OCI-LY3 (cell line): ENCODE measurements around the gene MOB3C.

ENCODE experiments used
- H2AFZ ChIP-seq: fragments of 200-600, 300-600 bp; shearing (Covaris generic); 2 replicates; pipeline ENCODE4 v1.6.0; 2014; ENCODE audit warnings: antibody characterized with exemption, low read depth, low read length
- H3K27ac ChIP-seq: fragments of 200-600, 300-600 bp; sonication (generic); 2 replicates; pipeline ENCODE4 v1.5.1; 2014; ENCODE audit warnings: mild to moderate bottlenecking, low read length, moderate library complexity, mixed read lengths
- H3K27me3 ChIP-seq: fragments of 200-600, 300-600 bp; sonication (generic); 2 replicates; pipeline ENCODE4 v1.6.1; 2014; ENCODE audit warnings: low read depth, low read length, mixed read lengths
- H3K36me3 ChIP-seq: fragments of 200-600, 300-600 bp; sonication (generic); replicated peaks from 2 replicates; pipeline ENCODE3; 2014; ENCODE audit warnings: low read depth, low read length, mixed read lengths
- H3K4me1 ChIP-seq: fragments of 300-600, 200-600 bp; sonication (generic); 2 replicates; pipeline ENCODE4 v1.6.1; 2014; ENCODE audit warnings: low read length, mixed read lengths
- H3K4me2 ChIP-seq: fragments of 200-600, 300-600 bp; sonication (generic); 2 replicates; pipeline ENCODE4 v1.6.1; 2014; ENCODE audit warnings: low read length, mixed read lengths
- H3K4me3 ChIP-seq: fragments of 300-600, 200-600 bp; sonication (generic); 2 replicates; pipeline ENCODE4 v1.5.1; 2014; ENCODE audit warnings: antibody characterized with exemption, mild to moderate bottlenecking, low read length, moderate library complexity
- H3K79me2 ChIP-seq: fragments of 300-600, 200-600 bp; shearing (Covaris generic); 2 replicates; pipeline ENCODE4 v1.6.1; 2014; ENCODE audit warnings: mild to moderate bottlenecking, low read length, mixed read lengths
- H3K9ac ChIP-seq: fragments of 300-600, 200-600 bp; shearing (Covaris generic); 2 replicates; pipeline ENCODE4 v1.6.0; 2014; ENCODE audit warnings: mild to moderate bottlenecking, low read length, moderate library complexity
- H3K9me3 ChIP-seq: fragments of 200-600, 300-600 bp; shearing (Covaris generic); 2 replicates; pipeline ENCODE4 v1.6.1; 2014; ENCODE audit warnings: low read length, mixed read lengths; ENCODE audit not compliant: insufficient read depth
- H4K20me1 ChIP-seq: fragments of 200-600, 300-600 bp; sonication (generic); 2 replicates; pipeline ENCODE4 v1.6.1; 2016; ENCODE audit warnings: low read length, mixed read lengths; ENCODE audit not compliant: insufficient read depth
- EZH2phosphoT487 ChIP-seq: fragments of 200-600 bp; shearing (Covaris generic); IDR thresholded peaks from 2 replicates; pipeline ENCODE4 v1.6.1; 2018; ENCODE audit warnings: antibody characterized with exemption, mixed run types, low read depth
- TF ChIP-seq, protein P1 (sequence below): fragments of 200-600, 300-600 bp; sonication (generic); IDR thresholded peaks from 2 replicates; pipeline ENCODE4 v1.5.1; 2014; ENCODE audit warnings: antibody characterized with exemption, low read length, low read depth

Gene MOB3C

DNA sequence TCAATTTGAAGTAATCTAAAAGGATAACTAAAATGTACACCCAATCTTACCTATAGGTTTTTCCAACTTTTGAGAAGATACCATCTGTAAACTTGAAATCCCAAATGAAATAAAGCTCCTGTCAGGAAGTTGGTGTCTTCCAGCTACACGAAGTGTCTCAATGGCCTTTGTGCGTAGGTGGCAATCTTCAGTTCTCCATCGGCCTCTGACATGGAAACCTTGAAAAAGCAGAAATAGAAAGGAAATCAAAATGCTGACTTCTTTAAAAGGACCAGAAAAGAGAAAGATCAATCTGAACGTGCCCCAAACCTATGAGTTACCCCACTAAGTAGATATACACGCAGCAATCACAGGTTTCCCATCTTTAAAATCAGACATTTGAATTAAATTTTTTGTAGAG lies 22.5 kb downstream of the MOB3C start:
- no peak overlapping the region for H3K4me3 ChIP-seq
- TF ChIP-seq EZH2phosphoT487: no peak
- TF ChIP-seq, protein P1, sequence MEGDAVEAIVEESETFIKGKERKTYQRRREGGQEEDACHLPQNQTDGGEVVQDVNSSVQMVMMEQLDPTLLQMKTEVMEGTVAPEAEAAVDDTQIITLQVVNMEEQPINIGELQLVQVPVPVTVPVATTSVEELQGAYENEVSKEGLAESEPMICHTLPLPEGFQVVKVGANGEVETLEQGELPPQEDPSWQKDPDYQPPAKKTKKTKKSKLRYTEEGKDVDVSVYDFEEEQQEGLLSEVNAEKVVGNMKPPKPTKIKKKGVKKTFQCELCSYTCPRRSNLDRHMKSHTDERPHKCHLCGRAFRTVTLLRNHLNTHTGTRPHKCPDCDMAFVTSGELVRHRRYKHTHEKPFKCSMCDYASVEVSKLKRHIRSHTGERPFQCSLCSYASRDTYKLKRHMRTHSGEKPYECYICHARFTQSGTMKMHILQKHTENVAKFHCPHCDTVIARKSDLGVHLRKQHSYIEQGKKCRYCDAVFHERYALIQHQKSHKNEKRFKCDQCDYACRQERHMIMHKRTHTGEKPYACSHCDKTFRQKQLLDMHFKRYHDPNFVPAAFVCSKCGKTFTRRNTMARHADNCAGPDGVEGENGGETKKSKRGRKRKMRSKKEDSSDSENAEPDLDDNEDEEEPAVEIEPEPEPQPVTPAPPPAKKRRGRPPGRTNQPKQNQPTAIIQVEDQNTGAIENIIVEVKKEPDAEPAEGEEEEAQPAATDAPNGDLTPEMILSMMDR: no peak

DNA sequence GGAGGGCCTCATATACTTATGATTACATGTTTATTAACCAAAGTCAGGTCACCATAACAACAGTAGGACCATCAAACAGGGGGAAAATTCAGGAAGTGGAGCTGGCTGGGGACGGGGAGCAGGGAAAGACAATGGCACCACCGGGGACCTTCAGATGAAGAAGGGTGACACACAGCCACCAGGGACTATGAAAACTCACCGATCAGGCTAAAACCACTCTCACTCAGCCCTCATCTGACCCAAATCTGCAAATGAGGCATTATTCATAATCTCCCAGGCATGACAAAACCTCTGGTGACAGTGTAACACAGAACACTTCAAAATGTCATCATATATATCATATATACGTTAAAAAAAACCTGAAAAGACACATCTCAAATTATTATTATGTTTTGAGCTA lies 23.8 kb downstream of the MOB3C start:
- no peaks in the 10 kb centered on the region for H3K79me2 ChIP-seq
- H3K4me2 ChIP-seq: no peak overlapping the region
- H3K27me3 ChIP-seq: no peaks in the 10 kb centered on the region
- peaks cover 3% of the 10 kb centered on the region for H3K36me3 ChIP-seq
- H4K20me1 ChIP-seq: no peaks in the 10 kb centered on the region
- no peak overlapping the region for H2AFZ ChIP-seq
- TF ChIP-seq EZH2phosphoT487: no peak
- TF ChIP-seq, protein P1: no peak
- no peak overlapping the region for H3K27ac ChIP-seq
- H3K9me3 ChIP-seq: no peaks in the 10 kb centered on the region
- no peak overlapping the region for H3K9ac ChIP-seq
- no peak overlapping the region for H3K4me3 ChIP-seq
- peaks cover 7% of the 10 kb centered on the region for H3K4me1 ChIP-seq

More for the DNA sequence above, 22.5 kb downstream of the MOB3C start:
- Histone ChIP-seq H3K27ac (no peak overlapping the region), H3K79me2 (no peaks in the 10 kb centered on the region), H3K4me2 (no peak overlapping the region), H3K9me3 (no peaks in the 10 kb centered on the region), H3K9ac (no peak overlapping the region), H3K4me1 (peaks cover 10% of the 10 kb centered on the region), H3K27me3 (no peaks in the 10 kb centered on the region), H2AFZ (no peak overlapping the region), H4K20me1 (no peaks in the 10 kb centered on the region), H3K36me3 (peaks cover under 1% of the 10 kb centered on the region)

DNA sequence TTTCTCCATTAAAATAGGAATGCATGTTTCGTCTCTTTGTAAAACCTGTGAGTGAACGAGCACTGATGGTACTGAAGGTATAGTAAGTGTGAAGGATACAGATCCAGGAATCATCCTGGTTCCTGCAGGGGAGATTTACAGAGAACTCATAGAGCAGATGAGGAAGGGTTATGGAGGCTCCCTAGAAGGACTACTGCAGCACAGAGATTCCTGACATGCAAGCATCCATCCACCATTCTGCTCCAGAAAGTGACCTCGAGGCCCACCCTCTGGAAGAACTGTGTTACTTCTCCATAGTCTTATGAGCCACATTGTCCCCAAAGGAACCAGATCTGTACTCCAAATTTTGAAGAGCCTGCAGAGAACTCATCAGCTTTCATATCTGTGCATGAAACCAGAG lies 27.1 kb downstream of the MOB3C start:
- Histone ChIP-seq H3K9me3 (no peaks in the 10 kb centered on the region), H3K4me1 (no peaks in the 10 kb centered on the region), H3K9ac (no peak overlapping the region), H3K79me2 (no peaks in the 10 kb centered on the region), H3K4me3 (no peak overlapping the region), H4K20me1 (no peaks in the 10 kb centered on the region), H3K4me2 (no peak overlapping the region), H3K27ac (no peak overlapping the region), H3K27me3 (no peaks in the 10 kb centered on the region), H3K36me3 (peaks cover 3% of the 10 kb centered on the region), H2AFZ (no peak overlapping the region)
- TF ChIP-seq, protein P1: no peak
- TF ChIP-seq EZH2phosphoT487: no peak

DNA sequence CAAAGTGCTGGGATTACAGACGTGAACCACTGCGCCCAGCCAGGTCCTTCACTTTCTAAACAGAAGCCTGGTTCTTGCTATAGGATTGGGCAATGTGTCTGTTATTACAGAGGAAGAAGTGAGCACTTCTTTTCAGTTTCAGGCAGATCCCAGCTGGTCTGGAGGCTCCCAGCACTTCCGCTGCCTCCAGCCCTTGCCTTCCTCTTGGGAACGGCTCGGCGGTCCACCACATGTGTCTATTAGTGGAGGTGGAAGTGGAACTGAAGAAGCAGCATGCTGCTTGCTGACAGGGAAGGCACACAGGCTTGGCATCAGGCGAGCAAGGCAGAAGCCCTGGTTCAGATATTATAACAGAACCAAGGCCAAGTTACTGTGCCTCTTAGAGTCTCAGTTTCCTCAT lies 29.5 kb downstream of the MOB3C start:
- Histone ChIP-seq H3K27me3 (no peaks in the 10 kb centered on the region), H3K36me3 (peaks cover 3% of the 10 kb centered on the region), H3K9ac (no peak overlapping the region), H3K4me2 (no peak overlapping the region), H3K4me3 (no peak overlapping the region), H3K79me2 (no peaks in the 10 kb centered on the region), H2AFZ (no peak overlapping the region), H4K20me1 (no peaks in the 10 kb centered on the region), H3K4me1 (no peaks in the 10 kb centered on the region), H3K27ac (no peak overlapping the region), H3K9me3 (no peaks in the 10 kb centered on the region)
- TF ChIP-seq, protein P1: no peak
- TF ChIP-seq EZH2phosphoT487: no peak
